Activated CD8-positive, alpha-beta memory T cell treated with anti-CD3 and anti-CD28 coated beads for 36 hours (primary cell): ENCODE data around the gene CCDC127. TPM values are rescaled to one million over a fixed set of nuclear protein-coding genes. Genes with fewer than 3 reads are reported as not detected.
"Not testable (repeated sequence)": the region's sequence is repeated elsewhere in the genome, so short reads cannot be mapped to it uniquely, and the experiment has no call there.

ENCODE experiments used
- CTCF ChIA-PET: fragments of 350-600 bp; sonication (Branson Sonifier 250); formaldehyde crosslinking; loops from one replicate; lab custom pipeline; 2021; ENCODE audit warnings: antibody characterized with exemption; lab: Charles Lee
- POLR2A ChIA-PET: fragments of 350-600 bp; sonication (Branson Sonifier 250); formaldehyde crosslinking; loops from one replicate; lab custom pipeline; 2021; ENCODE audit warnings: antibody characterized with exemption; lab: Charles Lee
- total RNA-seq, 2 experiments: library from RNA; stranded (reverse); gene quantifications; one replicate each; pipeline ENCODE4 v1.2.3, GENCODE V29; 2021

Gene CCDC127
- 1 to 10 TPM; 6.8 to 7.3 TPM for total RNA-seq

DNA sequence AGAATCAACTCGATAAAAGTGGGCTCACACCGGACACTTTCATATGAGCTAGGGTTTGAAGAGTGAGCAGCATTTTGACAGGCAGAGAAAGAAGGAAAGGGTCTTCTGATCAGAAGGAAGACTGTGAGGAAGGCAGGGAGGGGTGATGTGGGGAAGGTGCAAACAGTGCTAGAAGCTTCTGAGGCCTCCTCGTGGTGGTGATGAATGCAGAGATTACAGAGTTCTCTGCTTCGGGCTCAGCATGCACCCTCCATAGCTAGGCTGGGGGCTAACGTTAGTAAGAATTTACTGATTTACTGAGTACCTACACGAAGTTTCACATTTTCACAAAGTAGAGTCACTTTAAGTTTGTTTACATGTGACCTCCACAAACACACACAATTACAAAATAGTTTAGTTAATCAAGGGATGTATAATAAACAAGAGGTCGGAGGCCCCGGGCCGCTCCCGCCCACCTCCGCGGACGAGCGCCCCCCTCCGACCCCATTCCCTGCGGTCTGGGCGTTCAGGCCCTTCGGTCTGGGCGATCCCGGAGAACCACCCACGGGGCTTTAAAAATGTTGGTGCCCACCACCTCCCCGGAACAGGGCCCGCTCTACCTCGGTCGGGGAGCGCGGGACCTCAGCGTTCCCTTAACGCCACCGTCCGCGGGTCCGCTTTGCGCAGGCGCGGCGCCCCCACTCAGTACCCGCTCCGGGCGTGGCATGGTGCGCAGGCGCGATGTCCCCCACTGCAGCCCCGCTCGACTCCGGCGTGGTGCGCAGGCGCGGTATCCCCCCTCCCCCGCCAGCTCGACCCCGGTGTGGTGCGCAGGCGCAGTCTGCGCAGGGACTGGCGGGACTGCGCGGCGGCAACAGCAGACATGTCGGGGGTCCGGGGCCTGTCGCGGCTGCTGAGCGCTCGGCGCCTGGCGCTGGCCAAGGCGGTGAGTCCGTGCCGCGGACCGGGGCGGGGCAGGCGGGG, at the start of gene CCDC127, which contains the start of gene SDHA:
Gene CCDC127 (minus strand): TSS at position 660 of the 963 bp plus-strand sequence. CDS start 1,304 bp downstream, outside the sequence.
Gene SDHA (plus strand): TSS at position 827 of the 963 bp plus-strand sequence. CDS start 36 bp downstream, at position 863.
- ChIA-PET POLR2A (interaction anchor here (0.9 to 1.4 kb wide), 2 partner anchors 29 to 53 kb away, joined by 3 to 6 read pairs; no protein-coding TSS in a partner anchor), CTCF (interaction anchor here (1.0 to 2.0 kb wide), 2 partner anchors 8 to 29 kb away, joined by 3 to 5 read pairs; no protein-coding TSS in a partner anchor)

GRCh38 chr5:267716-268115, 49.8 kb upstream of the CCDC127 start:
- ChIA-PET POLR2A (no interaction called here), CTCF (no interaction called here)

DNA sequence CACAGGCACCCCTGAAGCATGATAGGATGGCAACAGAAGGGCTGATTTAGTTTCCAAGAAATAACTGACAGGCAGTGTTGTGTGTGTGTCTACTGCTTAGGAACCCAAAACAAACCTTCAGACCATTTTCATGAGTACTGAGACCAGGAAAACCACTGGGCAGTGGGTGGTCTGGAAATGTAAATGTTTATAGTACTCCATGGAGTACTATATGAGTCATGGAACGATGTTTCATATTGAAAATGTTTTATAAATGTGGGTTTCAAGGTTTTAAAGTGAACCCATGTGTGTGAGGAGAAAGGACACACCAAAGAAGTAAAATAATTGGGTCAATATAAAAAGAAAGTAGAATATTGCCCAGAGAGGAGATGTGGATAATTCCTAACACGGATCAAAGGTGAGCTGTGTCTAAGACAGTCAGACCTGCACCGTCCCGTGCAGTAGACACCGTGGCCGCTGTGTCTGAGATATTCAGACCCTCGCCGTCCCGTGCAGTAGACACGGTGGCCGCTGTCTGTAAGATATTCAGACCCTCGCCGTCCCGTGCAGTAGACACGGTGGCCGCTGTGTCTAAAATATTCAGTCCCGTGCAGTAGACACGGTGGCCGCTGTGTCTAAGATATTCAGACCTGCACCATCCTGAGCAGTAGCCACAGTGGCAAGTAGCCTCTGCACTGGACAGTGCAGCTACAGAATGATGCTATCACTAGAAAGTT, 48.5 kb upstream of the CCDC127 start:
- CTCF ChIA-PET, POLR2A ChIA-PET: not testable (repeated sequence)

GRCh38 chr5:264338-264737, 46.4 kb upstream of the CCDC127 start:
- ChIA-PET POLR2A (no interaction called here), CTCF (no interaction called here)

DNA sequence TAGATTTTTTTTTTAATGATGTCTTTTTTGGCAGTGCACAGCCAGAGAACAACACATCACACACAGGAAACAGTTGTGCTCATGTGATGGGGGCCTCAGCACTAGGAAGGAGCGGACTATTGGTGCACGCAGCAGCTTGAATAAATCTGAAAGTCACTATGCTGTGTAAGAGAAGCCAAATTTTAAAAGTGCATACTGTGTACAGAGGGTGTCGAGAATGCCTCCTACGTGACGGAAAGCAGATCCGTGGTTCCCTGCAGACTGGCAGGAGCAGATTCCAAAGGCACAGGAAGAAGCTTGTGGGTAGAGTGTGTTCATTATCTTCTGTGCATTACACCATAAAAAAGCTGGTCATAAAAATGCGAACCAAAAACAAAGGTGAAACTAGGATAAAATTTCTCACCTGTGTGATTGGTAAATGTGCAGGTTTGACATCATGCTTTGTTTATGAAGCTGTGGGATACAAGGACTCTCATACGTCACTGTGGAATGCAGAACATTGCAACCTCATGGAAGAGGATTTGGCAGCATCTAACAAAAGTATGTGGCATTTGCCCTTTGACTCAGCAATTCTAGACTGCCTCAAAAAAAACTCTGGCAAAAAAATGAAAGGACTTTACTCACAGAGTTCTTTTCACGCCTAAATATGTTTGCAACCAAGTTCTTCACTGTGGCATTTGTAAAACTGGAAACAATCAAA, 45.5 kb upstream of the CCDC127 start:
- POLR2A ChIA-PET, CTCF ChIA-PET: not testable (repeated sequence)

DNA sequence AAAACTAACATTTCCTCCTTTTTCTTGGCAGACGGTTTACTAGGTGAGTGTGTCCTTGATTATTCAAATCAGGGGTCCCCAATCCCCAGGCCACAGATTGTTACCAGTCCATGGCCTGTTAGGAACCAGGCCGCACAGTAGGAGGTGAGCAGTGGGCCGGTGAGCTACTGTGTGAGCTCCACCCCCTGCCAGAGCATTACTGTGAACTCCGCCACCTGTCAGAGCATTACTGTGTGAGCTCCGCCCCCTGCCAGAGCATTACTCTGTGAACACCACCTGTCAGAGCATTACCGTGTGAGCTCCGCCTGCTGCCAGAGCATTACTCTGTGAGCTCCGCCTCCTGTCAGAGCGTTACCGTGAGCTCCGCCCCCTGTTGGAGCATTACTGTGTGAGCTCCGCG, 39.2 kb upstream of the CCDC127 start:
- ChIA-PET POLR2A (interaction anchor here (0.6 kb wide), 1 partner anchor 287 kb away, joined by 4 read pairs; no protein-coding TSS in a partner anchor), CTCF (no interaction called here)

DNA sequence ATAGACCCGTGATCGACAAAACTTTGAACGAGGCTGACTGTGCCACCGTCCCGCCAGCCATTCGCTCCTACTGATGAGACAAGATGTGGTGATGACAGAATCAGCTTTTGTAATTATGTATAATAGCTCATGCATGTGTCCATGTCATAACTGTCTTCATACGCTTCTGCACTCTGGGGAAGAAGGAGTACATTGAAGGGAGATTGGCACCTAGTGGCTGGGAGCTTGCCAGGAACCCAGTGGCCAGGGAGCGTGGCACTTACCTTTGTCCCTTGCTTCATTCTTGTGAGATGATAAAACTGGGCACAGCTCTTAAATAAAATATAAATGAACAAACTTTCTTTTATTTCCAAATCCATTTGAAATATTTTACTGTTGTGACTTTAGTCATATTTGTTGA, 38.4 kb upstream of the CCDC127 start:
- POLR2A ChIA-PET, result interaction anchor here (0.6 kb wide), 1 partner anchor 288 kb away, joined by 4 read pairs; no protein-coding TSS in a partner anchor

DNA sequence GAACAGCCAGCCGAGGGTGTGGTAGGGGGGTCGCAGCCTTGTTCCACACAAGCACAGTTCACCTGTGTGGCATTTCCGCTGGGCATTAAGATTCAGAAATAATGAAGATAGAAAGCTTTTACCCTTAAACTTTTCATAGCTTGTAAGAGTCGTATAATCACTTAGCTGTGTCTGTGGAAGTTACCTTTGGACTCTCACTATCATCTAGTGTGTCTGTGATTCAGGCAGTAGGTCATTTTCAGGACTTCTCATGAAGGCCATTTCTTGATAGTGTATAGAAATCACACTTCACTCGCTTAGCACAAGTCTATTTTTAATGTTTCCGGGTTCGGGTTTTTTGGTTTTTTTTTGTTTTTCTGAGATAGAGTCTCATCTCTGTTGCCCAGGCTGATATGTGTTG, 37.2 kb upstream of the CCDC127 start:
- POLR2A ChIA-PET, CTCF ChIA-PET: not testable (repeated sequence)

More for the DNA sequence above, 38.4 kb upstream of the CCDC127 start:
- CTCF ChIA-PET, result interaction anchor here (0.7 kb wide), 1 partner anchor 14 kb away, joined by 3 read pairs; no protein-coding TSS in a partner anchor

GRCh38 chr5:254322-254721, 36.4 kb upstream of the CCDC127 start:
- POLR2A ChIA-PET, CTCF ChIA-PET: not testable (repeated sequence)

DNA sequence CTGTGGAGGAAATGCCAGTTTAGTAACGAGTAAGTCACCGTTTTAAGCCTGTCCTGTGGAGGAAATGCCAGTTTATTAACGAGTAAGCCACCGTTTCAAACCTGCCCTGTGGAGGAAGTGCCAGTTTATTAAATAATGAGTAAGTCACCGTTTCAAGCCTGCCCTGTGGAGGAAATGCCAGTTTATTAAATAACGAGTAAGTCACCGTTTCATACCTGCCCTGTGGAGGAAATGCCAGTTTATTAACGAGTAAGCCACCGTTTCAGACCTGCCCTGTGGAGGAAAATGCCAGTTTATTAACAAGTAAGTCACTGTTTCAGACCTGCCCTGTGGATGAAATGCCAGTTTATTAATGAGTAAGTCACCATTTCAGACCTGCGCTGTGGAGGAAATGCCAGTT, 34.6 kb upstream of the CCDC127 start:
- ChIA-PET CTCF (no interaction called here), POLR2A (no interaction called here)

- POLR2A ChIA-PET, CTCF ChIA-PET: not testable (repeated sequence)
These were observed 34.0 kb upstream of the CCDC127 start for GRCh38 chr5:251975-252374.

DNA sequence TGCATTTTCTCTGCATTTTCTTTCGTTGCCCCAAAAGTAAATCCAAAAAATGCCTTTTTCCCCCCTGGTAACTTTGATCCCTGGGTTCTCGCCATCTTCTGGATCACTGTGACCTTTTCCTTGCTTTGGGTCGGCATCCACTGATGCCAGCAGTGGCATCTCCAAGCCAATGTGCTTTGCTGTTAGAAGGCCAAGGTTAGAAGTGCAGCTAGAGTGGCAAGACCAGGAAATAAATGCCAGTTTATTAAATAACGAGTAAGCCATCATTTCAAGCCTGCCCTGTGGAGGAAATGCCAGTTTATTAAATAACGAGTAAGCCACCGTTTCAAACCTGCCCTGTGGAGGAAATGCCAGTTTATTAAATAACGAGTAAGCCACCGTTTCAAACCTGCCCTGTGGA, 33.6 kb upstream of the CCDC127 start:
- POLR2A ChIA-PET, CTCF ChIA-PET: not testable (repeated sequence)

DNA sequence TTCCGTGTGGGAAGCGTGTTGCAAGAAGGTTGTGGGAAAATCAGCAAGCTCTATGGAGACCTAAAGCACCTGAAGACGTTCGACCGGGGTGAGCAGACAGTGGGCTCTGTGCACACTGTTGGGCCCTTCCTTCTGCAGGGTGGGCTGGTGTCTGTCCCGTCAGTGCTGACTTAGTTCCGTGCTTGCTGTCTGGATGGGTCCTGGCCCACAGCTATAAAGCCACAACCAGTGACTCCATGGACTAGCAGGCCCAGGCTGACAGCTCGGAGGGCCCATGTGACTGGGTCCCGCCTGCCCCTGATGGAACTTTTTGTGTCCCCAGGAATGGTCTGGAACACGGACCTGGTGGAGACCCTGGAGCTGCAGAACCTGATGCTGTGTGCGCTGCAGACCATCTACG, 33.1 kb upstream of the CCDC127 start:
- POLR2A ChIA-PET, result not testable (repeated sequence)

DNA sequence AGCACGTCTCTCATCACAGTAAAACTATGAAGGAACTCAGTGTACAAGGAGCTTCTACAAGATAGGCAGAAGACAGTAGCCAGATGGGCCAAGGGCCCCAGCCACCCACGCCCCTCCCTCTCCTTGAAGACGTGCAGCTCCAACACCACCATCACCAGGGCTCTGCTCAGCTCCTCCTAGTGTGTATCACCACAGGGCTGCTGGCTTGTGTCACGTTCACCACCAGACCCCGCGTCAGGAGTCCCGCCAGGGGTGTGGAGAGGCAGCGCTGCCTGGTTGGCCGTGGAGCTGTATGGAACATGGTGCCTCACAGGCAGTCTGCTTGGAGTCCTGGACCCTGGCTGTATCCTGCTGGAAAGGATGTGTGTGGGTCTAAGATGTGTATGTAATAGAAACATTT, 32.4 kb upstream of the CCDC127 start:
- POLR2A ChIA-PET, CTCF ChIA-PET: not testable (repeated sequence)

More for the DNA sequence above, 33.1 kb upstream of the CCDC127 start:
- CTCF ChIA-PET, result not testable (repeated sequence)

DNA sequence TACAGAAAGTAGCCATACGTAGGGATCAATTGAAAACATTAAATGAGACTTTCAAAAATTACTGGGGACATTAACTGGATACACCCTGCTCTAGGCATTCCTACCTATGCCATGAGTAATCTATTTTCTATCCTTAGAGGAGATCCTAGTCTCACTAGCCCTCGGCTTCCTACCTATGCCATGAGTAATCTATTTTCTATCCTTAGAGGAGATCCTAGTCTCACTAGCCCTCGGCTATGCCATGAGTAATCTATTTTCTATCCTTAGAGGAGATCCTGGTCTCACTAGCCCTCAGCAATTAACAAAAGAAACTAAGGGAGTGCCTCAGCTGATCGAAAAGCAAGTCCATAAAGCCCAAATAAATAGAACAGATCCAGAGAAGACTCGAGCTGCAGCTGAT, 27.8 kb upstream of the CCDC127 start:
- POLR2A ChIA-PET, CTCF ChIA-PET: not testable (repeated sequence)

DNA sequence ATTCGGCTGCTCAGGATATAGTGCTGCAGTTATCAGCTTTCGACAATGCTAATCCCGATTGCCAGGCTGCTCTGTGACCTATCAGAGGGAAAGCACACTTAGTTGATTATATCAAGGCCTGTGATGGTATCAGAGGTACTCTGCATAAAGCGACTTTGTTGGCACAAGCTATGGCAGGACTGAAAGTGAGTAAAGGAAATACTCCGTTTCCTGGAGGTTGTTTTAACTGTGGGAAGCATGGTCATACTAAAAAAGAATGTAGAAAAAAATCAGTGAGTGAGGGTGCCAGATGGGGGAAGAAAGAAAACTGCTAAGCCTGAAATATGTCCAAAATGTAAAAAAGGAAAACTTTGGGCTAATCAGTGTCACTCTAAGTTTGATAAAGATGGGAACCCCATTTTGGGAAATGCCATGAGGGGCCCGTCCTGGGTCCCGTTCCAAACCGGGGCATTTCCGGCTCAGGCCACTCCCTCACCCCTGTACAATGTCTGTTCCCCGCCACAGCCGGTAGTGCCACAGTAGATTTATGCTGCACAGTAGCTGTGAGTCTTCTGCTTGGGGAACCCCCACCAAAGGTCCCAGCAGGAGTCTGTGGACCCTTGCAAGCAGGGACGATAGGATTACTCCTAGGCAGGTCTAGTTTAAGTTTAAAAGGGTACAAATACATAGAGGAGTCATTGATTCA, 25.9 kb upstream of the CCDC127 start:
- POLR2A ChIA-PET, result not testable (repeated sequence)
- CTCF ChIA-PET, result interaction anchor here (0.8 to 1.7 kb wide), 2 partner anchors 10 to 15 kb away, joined by 3 to 4 read pairs; no protein-coding TSS in a partner anchor

DNA sequence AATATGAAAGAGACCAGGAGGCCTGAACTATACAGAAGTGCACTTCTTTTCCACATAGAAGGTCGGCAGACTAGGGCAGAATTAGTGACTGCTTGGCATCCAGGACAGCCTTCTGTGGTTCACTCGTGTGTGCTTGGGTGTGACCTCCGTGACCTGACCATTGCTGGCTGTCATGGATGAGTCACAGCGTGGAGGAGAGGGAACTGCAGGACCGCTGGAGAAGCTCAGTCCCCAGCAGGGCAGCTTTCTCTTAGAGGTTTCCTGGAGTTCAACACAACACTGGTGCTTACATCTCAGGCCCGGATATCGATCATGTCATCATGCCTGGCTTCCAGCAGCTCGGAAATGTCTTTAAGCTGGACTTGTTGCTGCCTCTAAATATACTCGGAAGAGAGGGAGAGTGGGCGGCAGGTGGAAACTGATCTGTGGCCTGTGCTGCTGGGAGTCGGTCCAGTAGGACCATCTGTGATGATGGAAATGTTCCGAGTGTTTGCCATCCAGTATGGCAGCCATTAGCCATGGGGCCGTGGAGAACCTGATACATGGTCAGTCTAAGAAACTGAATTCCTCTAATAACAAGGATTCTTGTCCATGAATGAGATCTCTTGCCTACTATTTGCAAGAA, 23.2 kb upstream of the CCDC127 start:
- POLR2A ChIA-PET, CTCF ChIA-PET: not testable (repeated sequence)

DNA sequence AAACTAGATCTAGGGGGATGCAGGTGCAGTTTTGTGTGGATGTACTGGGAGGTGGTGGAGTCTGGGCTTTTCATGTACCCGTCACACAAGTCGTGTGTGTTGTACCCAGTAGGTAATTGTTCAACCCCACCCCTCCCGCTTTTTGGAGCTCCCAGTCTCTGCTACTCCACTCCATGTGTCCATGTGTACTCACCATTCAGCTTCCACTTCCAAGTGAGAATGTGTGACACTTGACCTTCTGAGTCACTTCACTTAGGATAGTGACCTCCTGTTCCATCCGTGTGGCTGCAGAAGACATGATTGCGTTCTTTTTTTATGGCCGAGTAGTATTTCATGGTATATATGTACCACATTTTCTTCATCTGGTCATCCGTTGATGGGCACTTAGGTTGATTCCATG, 22.6 kb upstream of the CCDC127 start:
- CTCF ChIA-PET, POLR2A ChIA-PET: not testable (repeated sequence)
